OCI-LY1 (cell line): ENCODE data around the gene GSK3A.

Experiments used
- H2AFZ ChIP-seq: fragments of 200-600 bp; sonication (generic), shearing (Covaris generic); 2 replicates; pipeline ENCODE4 v1.6.0; 2014; ENCODE audit warnings: antibody characterized with exemption, mild to moderate bottlenecking, low read length
- H3F3A ChIP-seq: fragments of 200-600 bp; sonication (generic), shearing (Covaris generic); 2 replicates; pipeline ENCODE4 v1.6.0; 2014; ENCODE audit warnings: mild to moderate bottlenecking, antibody characterized with exemption, low read length, moderate library complexity; ENCODE audit not compliant: insufficient read depth
- H3K27ac ChIP-seq: fragments of 200-600 bp; sonication (generic); 2 replicates; pipeline ENCODE4 v1.5.1; 2014; ENCODE audit warnings: low read length, mixed run types, mild to moderate bottlenecking, low read depth; ENCODE audit not compliant: poor library complexity, severe bottlenecking
- H3K27me3 ChIP-seq: fragments of 200-600 bp; sonication (generic); 2 replicates; pipeline ENCODE4 v1.6.0; 2014; ENCODE audit warnings: antibody characterized with exemption, mild to moderate bottlenecking, low read length, moderate library complexity; ENCODE audit not compliant: insufficient read depth
- H3K36me3 ChIP-seq: fragments of 200-600 bp; sonication (generic); 2 replicates; pipeline ENCODE4 v1.6.1; 2014; ENCODE audit warnings: mild to moderate bottlenecking, antibody characterized with exemption, low read length, moderate library complexity, mixed read lengths; ENCODE audit not compliant: insufficient read depth
- H3K4me1 ChIP-seq: fragments of 200-600 bp; sonication (generic); 2 replicates; pipeline ENCODE4 v1.5.1; 2014; ENCODE audit warnings: mild to moderate bottlenecking, low read length, moderate library complexity; ENCODE audit not compliant: insufficient read depth, severe bottlenecking
- H3K4me2 ChIP-seq: fragments of 200-600 bp; sonication (generic), shearing (Covaris generic); 2 replicates; pipeline ENCODE4 v1.6.1; 2014; ENCODE audit warnings: low read length
- H3K4me3 ChIP-seq: fragments of 200-600 bp; sonication (generic); 2 replicates; pipeline ENCODE4 v1.5.1; 2014; ENCODE audit warnings: low read length, low read depth, mild to moderate bottlenecking, mixed read lengths; ENCODE audit not compliant: poor library complexity, severe bottlenecking
- H3K79me2 ChIP-seq: fragments of 200-600 bp; shearing (Covaris generic); 2 replicates; pipeline ENCODE4 v1.6.1; 2016; ENCODE audit warnings: mixed run types, low read length, mixed read lengths; ENCODE audit not compliant: insufficient read depth
- H3K9ac ChIP-seq: fragments of 200-600 bp; sonication (generic), shearing (Covaris generic); 2 replicates; pipeline ENCODE4 v1.6.1; 2014; ENCODE audit warnings: mild to moderate bottlenecking, low read length, mixed read lengths
- H3K9me2 ChIP-seq: fragments of 200-600 bp; sonication (generic), shearing (Covaris generic); 2 replicates; pipeline ENCODE4 v1.6.1; 2014; ENCODE audit warnings: low read depth, mild to moderate bottlenecking, low read length, mixed read lengths
- H3K9me3 ChIP-seq: fragments of 200-600 bp; shearing (Covaris generic); 2 replicates; pipeline ENCODE4 v1.6.1; 2014; ENCODE audit warnings: low read length, mixed read lengths
- H4K20me1 ChIP-seq: fragments of 200-600 bp; sonication (generic), shearing (Covaris generic); 2 replicates; pipeline ENCODE4 v1.6.0; 2016; ENCODE audit warnings: mild to moderate bottlenecking, low read length; ENCODE audit not compliant: insufficient read depth
- CTCF ChIP-seq: fragments of 200-600 bp; sonication (generic), shearing (Covaris generic); IDR thresholded peaks from 2 replicates; pipeline ENCODE4 v1.5.1; 2017; ENCODE audit warnings: mild to moderate bottlenecking, antibody characterized with exemption, low read length, moderate library complexity, mixed read lengths
- EZH2 ChIP-seq: fragments of 200-600 bp; sonication (generic), shearing (Covaris generic); IDR thresholded peaks from 2 replicates; pipeline ENCODE4 v1.8.0; 2017; ENCODE audit warnings: borderline replicate concordance, mixed run types, mild to moderate bottlenecking, antibody characterized with exemption, low read length, moderate library complexity, mixed read lengths

Gene GSK3A

GRCh38 chr19:42254850-42255765 lies 12.7 kb upstream of the GSK3A start, which contains the start of gene ERF:
Gene ERF (minus strand): TSS chr19:42255128. CDS start chr19:42254999, 129 bp downstream.
- Histone ChIP-seq H3K4me3 (peak within 1 kb of the TSS; percentile 97), H3K27ac (peak within 1 kb of the TSS; percentile 84), H3K36me3 (peaks cover 5% of the 10 kb centered on the region; the same call in 1 of the 2 replicates), H3K9me3 (no peaks in the 10 kb centered on the region), H3K9ac (peak within 1 kb of the TSS; percentile 96), H2AFZ (no peak within 1 kb of the TSS), H3K4me1 (peaks cover 40% of the 10 kb centered on the region), H3K4me2 (peak within 1 kb of the TSS; percentile 77), H3K27me3 (0 out of 2 replicates have a peak, but pooled peaks cover 5% of the 10 kb centered on the region), H3K9me2 (no peaks in the 10 kb centered on the region), H3F3A (0 out of 2 replicates have a peak, but pooled peaks cover 6% of the 10 kb centered on the region), H4K20me1 (no peaks in the 10 kb centered on the region), H3K79me2 (0 out of 2 replicates have a peak, but pooled peaks cover 8% of the 10 kb centered on the region)
- TF ChIP-seq CTCF (no peak), EZH2 (no peak)

GRCh38 chr19:42254089-42254849 lies 11.9 kb upstream of the GSK3A start:
- Histone ChIP-seq H3K4me1 (peaks cover 40% of the 10 kb centered on the region), H3K9ac (peak overlapping the region; percentile 96), H3K79me2 (0 out of 2 replicates have a peak, but pooled peaks cover 8% of the 10 kb centered on the region), H3K4me3 (peak overlapping the region; percentile 97), H3K27me3 (0 out of 2 replicates have a peak, but pooled peaks cover 5% of the 10 kb centered on the region), H2AFZ (no peak overlapping the region), H3F3A (0 out of 2 replicates have a peak, but pooled peaks cover 6% of the 10 kb centered on the region), H3K27ac (peak overlapping the region; percentile 84), H3K9me2 (no peaks in the 10 kb centered on the region), H3K4me2 (peak overlapping the region; percentile 77), H3K9me3 (no peaks in the 10 kb centered on the region), H4K20me1 (no peaks in the 10 kb centered on the region), H3K36me3 (peaks cover 12% of the 10 kb centered on the region; the same call in 1 of the 2 replicates)
- TF ChIP-seq EZH2 (no peak), CTCF (no peak)
